ENCODE measurements around the gene MSLN. TPM values are rescaled to one million over a fixed set of nuclear protein-coding genes. Genes with fewer than 3 reads are reported as not detected.

MSLN gene
- polyA plus RNA-seq, 1 donor (not counting 4 experiments of a cell fraction or from before 2014, with no cell fraction given): 8.5 TPM

DNA sequence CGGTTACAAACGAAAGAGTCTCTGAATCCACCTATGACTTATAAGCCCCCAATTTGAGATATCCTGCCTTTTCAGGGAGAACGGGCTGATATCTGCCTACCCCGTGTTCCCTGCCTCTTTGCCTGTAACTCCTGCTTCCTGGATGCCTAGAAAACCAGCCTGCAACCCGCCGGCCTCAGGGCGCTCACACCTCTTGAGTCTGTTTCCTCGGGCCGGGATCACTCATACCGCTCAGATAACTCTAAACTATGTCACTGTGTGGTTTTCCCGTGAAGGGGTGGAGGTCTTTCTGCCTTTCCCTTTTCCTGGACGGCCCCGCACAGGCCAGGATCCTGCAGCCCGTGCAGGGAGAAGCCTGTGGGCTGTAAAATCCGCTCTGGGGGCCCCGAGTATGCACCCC, 17.3 kb downstream of the MSLN start:
- Histone ChIP-seq H3K27ac (ENCODE audit: control insufficient read depth, insufficient read depth, low read length) (no peak overlapping the region), H3K9me1 (ENCODE audit: control insufficient read depth, extremely low read depth, insufficient read depth, low read length) (no peaks in the 10 kb centered on the region), H3K27me3 (ENCODE audit: control insufficient read depth, extremely low read depth, insufficient read depth, low read length) (peaks cover 15% of the 10 kb centered on the region), H3K4me1 (ENCODE audit: control insufficient read depth, extremely low read depth, insufficient read depth, low read length) (peaks cover 11% of the 10 kb centered on the region), H3K4me2 (ENCODE audit: control insufficient read depth, extremely low read depth, insufficient read depth, low read depth, low read length) (no peak overlapping the region), H3K36me3 (ENCODE audit: control insufficient read depth in 2 of 2, extremely low read depth in 1 of 2, insufficient read depth in 2 of 2, low read length in 2 of 2) (no peaks in the 10 kb centered on the region), H3K9ac (ENCODE audit: control insufficient read depth, extremely low read depth, insufficient read depth, low read length) (no peak overlapping the region), H3K4me3 (ENCODE audit: control insufficient read depth in 2 of 3, extremely low read depth in 1 of 3, insufficient read depth in 2 of 3, low read depth in 1 of 3, low read length in 3 of 3) (no peak overlapping the region), H3K9me3 (ENCODE audit: control insufficient read depth, low read depth, low read length) (no peaks in the 10 kb centered on the region), H2AFZ (ENCODE audit: control insufficient read depth, low read length) (no peak overlapping the region), H4K20me1 (ENCODE audit: control insufficient read depth, extremely low read depth, insufficient read depth, low read length) (no peaks in the 10 kb centered on the region), H3K79me2 (ENCODE audit: control insufficient read depth, insufficient read depth, low read length) (no peaks in the 10 kb centered on the region)
- TF ChIP-seq EZH2 (IDR thresholded peaks at IDR 0.05; ENCODE audit: low read length): no peak
- TF ChIP-seq, protein P1, sequence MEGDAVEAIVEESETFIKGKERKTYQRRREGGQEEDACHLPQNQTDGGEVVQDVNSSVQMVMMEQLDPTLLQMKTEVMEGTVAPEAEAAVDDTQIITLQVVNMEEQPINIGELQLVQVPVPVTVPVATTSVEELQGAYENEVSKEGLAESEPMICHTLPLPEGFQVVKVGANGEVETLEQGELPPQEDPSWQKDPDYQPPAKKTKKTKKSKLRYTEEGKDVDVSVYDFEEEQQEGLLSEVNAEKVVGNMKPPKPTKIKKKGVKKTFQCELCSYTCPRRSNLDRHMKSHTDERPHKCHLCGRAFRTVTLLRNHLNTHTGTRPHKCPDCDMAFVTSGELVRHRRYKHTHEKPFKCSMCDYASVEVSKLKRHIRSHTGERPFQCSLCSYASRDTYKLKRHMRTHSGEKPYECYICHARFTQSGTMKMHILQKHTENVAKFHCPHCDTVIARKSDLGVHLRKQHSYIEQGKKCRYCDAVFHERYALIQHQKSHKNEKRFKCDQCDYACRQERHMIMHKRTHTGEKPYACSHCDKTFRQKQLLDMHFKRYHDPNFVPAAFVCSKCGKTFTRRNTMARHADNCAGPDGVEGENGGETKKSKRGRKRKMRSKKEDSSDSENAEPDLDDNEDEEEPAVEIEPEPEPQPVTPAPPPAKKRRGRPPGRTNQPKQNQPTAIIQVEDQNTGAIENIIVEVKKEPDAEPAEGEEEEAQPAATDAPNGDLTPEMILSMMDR (optimal IDR thresholded peaks at IDR 0.05 in 1 of 3, IDR thresholded peaks at IDR 0.05 in 1 of 3, conservative IDR thresholded peaks at IDR 0.05 in 1 of 3; ENCODE audit: extremely low read depth in 1 of 3, insufficient read depth in 2 of 3, low read length in 3 of 3): no peak
- DNase-seq (ENCODE audit: low read depth, low spot score): no peak
- FAIRE-seq: no peak
- dilution Hi-C loops (cut with MboI; ENCODE audit: extremely low pct_ligation_motif_present, low sequenced_read_pairs): no loop called here

DNA sequence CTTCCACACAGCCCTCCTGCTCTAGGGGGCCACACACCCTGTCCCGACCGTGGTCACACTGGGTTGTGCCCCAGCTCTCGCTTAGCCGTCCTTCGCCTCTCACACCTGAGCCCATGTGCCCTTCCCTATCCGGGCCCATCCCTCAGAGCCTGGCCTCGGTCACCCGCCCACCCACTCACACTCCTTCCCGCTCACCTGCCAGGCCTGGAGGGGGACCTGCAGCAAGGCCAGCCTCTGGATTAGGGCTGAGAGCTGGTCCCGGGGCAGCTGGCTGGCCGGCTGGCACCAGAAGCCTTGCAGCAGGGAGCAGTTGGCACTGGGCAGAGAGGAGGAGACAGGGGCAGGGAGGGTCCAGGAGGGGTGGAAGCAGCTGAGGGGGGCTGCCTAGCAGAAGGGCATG, 17.9 kb downstream of the MSLN start:
- Histone ChIP-seq H3K4me1 (ENCODE audit: control insufficient read depth, extremely low read depth, insufficient read depth, low read length) (peaks cover 18% of the 10 kb centered on the region), H3K9ac (ENCODE audit: control insufficient read depth, extremely low read depth, insufficient read depth, low read length) (no peak overlapping the region), H3K36me3 (ENCODE audit: control insufficient read depth in 2 of 2, extremely low read depth in 1 of 2, insufficient read depth in 2 of 2, low read length in 2 of 2) (no peaks in the 10 kb centered on the region), H3K79me2 (ENCODE audit: control insufficient read depth, insufficient read depth, low read length) (no peaks in the 10 kb centered on the region), H4K20me1 (ENCODE audit: control insufficient read depth, extremely low read depth, insufficient read depth, low read length) (no peaks in the 10 kb centered on the region), H2AFZ (ENCODE audit: control insufficient read depth, low read length) (no peak overlapping the region), H3K27me3 (ENCODE audit: control insufficient read depth, extremely low read depth, insufficient read depth, low read length) (peaks cover 15% of the 10 kb centered on the region), H3K27ac (ENCODE audit: control insufficient read depth, insufficient read depth, low read length) (no peak overlapping the region), H3K9me1 (ENCODE audit: control insufficient read depth, extremely low read depth, insufficient read depth, low read length) (no peaks in the 10 kb centered on the region), H3K4me3 (ENCODE audit: control insufficient read depth in 2 of 3, extremely low read depth in 1 of 3, insufficient read depth in 2 of 3, low read depth in 1 of 3, low read length in 3 of 3) (no peak overlapping the region), H3K4me2 (ENCODE audit: control insufficient read depth, extremely low read depth, insufficient read depth, low read depth, low read length) (no peak overlapping the region), H3K9me3 (ENCODE audit: control insufficient read depth, low read depth, low read length) (no peaks in the 10 kb centered on the region)
- DNase-seq (ENCODE audit: low read depth, low spot score) (no peak), FAIRE-seq (no peak)
- TF ChIP-seq EZH2 (IDR thresholded peaks at IDR 0.05; ENCODE audit: low read length): no peak
- TF ChIP-seq, protein P1 (optimal IDR thresholded peaks at IDR 0.05 in 1 of 3, IDR thresholded peaks at IDR 0.05 in 1 of 3, conservative IDR thresholded peaks at IDR 0.05 in 1 of 3; ENCODE audit: extremely low read depth in 1 of 3, insufficient read depth in 2 of 3, low read length in 3 of 3): no peak
- dilution Hi-C loops (cut with MboI; ENCODE audit: extremely low pct_ligation_motif_present, low sequenced_read_pairs): no loop called here
